Endothelial cell of umbilical vein (primary cell): Measurements from ENCODE around the gene TANGO2. TPM values are rescaled to one million over a fixed set of nuclear protein-coding genes. Genes with fewer than 3 reads are reported as not detected.

ENCODE experiments used
- BruUV-seq: library from RNA; stranded (reverse); fragments of 400-500 nt; replicated peaks from 2 replicates; lab custom pipeline; 2021; lab: Mats Ljungman, UMichigan
- CTCF ChIA-PET: fragments of 300-600, 350-600 bp; sonication (Branson Sonifier 250); formaldehyde crosslinking; loops from one replicate; lab custom pipeline; 2021; ENCODE audit warnings: antibody characterized with exemption, inconsistent platforms; lab: Charles Lee
- POLR2A ChIA-PET: fragments of 300-600, 350-600 bp; sonication (Branson Sonifier 250); formaldehyde crosslinking; loops from one replicate; lab custom pipeline; 2021; ENCODE audit warnings: antibody characterized with exemption, inconsistent platforms; lab: Charles Lee
- DNase-seq: peaks from one replicate; pipeline ENCODE4 v3.0.0-alpha.2; 2011; ENCODE audit warnings: low read depth, low spot score
- FAIRE-seq: peaks from 2 replicates; lab custom pipeline; 2011; peaks lifted over from hg19 to GRCh38; lab: Jason Lieb, UNC
- H2AFZ ChIP-seq: 2 replicates; pipeline ENCODE4 v1.6.0; 2012; ENCODE audit warnings: low read depth, low read length, control low read depth, inconsistent platforms
- H3K27ac ChIP-seq: 2 replicates; pipeline ENCODE4 v1.5.1; 2011; ENCODE audit warnings: low read depth, mild to moderate bottlenecking, control low read depth, low read length, moderate library complexity; ENCODE audit not compliant: insufficient read depth
- H3K27me3 ChIP-seq, 2 experiments: 2 replicates each; pipeline versions ENCODE4 v1.6.0 to v1.6.1; 2011; ENCODE audit warnings: low read length in 2 of 2, mixed read lengths in 1 of 2; ENCODE audit not compliant: control insufficient read depth in 2 of 2, insufficient read depth in 2 of 2
- H3K36me3 ChIP-seq, 2 experiments: 2 replicates in 1 of 2; 3 replicates in 1 of 2; pipeline ENCODE4 v1.5.1; 2011; ENCODE audit warnings: low read length in 2 of 2, mild to moderate bottlenecking in 1 of 2, moderate library complexity in 1 of 2; ENCODE audit not compliant: control insufficient read depth in 2 of 2, insufficient read depth in 2 of 2; ENCODE audit errors: extremely low read depth in 1 of 2
- H3K4me1 ChIP-seq: 3 replicates; pipeline ENCODE4 v1.5.1; 2011; ENCODE audit warnings: mild to moderate bottlenecking, low read length; ENCODE audit not compliant: control insufficient read depth, insufficient read depth; ENCODE audit errors: extremely low read depth
- H3K4me2 ChIP-seq: 2 replicates; pipeline ENCODE4 v1.6.1; 2011; ENCODE audit warnings: low read length, control low read depth, mixed read lengths; ENCODE audit not compliant: insufficient read depth
- H3K4me3 ChIP-seq, 3 experiments: fragments of 200-600 bp in 1 of 3; sonication (generic), shearing (Covaris generic) in 1 of 3; replicated peaks in 1 of 3; 2 replicates each; pipeline ENCODE4 v1.5.1; 2011 to 2016; ENCODE audit warnings: control low read depth in 3 of 3, low read length in 3 of 3, mild to moderate bottlenecking in 2 of 3, inconsistent platforms in 1 of 3, low read depth in 1 of 3, moderate library complexity in 1 of 3; ENCODE audit not compliant: insufficient read depth in 1 of 3
- H3K79me2 ChIP-seq: 2 replicates; pipeline ENCODE4 v1.6.0; 2012; ENCODE audit warnings: low read length, inconsistent platforms; ENCODE audit not compliant: control insufficient read depth, insufficient read depth
- H3K9ac ChIP-seq: replicated peaks from 2 replicates; pipeline ENCODE3; 2011; ENCODE audit warnings: low read length, control low read depth; ENCODE audit not compliant: insufficient read depth; ENCODE audit errors: extremely low read depth
- H3K9me1 ChIP-seq: replicated peaks from 3 replicates; pipeline ENCODE4 v1.6.0; 2011; ENCODE audit warnings: mild to moderate bottlenecking, low read length; ENCODE audit not compliant: control insufficient read depth, insufficient read depth; ENCODE audit errors: extremely low read depth
- H3K9me3 ChIP-seq: replicated peaks from 2 replicates; pipeline ENCODE4 v1.5.1; 2012; ENCODE audit warnings: low read length, inconsistent platforms; ENCODE audit not compliant: control insufficient read depth, insufficient read depth
- H4K20me1 ChIP-seq: replicated peaks from 2 replicates; pipeline ENCODE3; 2011; ENCODE audit warnings: mild to moderate bottlenecking, low read length; ENCODE audit not compliant: control insufficient read depth, insufficient read depth; ENCODE audit errors: extremely low read depth
- EZH2 ChIP-seq: IDR thresholded peaks from 2 replicates; pipeline ENCODE4 v1.6.1; 2012; ENCODE audit warnings: borderline replicate concordance, low read depth, mild to moderate bottlenecking, moderate library complexity, low read length, inconsistent platforms; ENCODE audit not compliant: severe bottlenecking
- FOS ChIP-seq: IDR thresholded peaks from 2 replicates; pipeline ENCODE4 v1.6.1; 2011; ENCODE audit warnings: mild to moderate bottlenecking, low read length, moderate library complexity, borderline replicate concordance; ENCODE audit not compliant: insufficient read depth
- GATA2 ChIP-seq: IDR thresholded peaks from 2 replicates; pipeline ENCODE4 v1.7.0; 2011; ENCODE audit warnings: low read depth, mild to moderate bottlenecking, moderate library complexity, mixed read lengths, low read length; ENCODE audit not compliant: insufficient read length, insufficient read depth
- JUN ChIP-seq: IDR thresholded peaks from 2 replicates; pipeline ENCODE4 v1.6.1; 2011; ENCODE audit warnings: borderline replicate concordance, low read depth; ENCODE audit not compliant: insufficient read length, insufficient read depth
- MYC ChIP-seq: IDR thresholded peaks from one replicate; pipeline ENCODE4 v1.6.1; 2011; ENCODE audit warnings: mild to moderate bottlenecking, low read depth, low read length
- POLR2A ChIP-seq: IDR thresholded peaks from 2 replicates; pipeline ENCODE4 v1.6.1; 2012; ENCODE audit warnings: low read depth, mild to moderate bottlenecking, control low read depth, low read length
- POLR2AphosphoS5 ChIP-seq: IDR thresholded peaks from 2 replicates; pipeline ENCODE4 v1.6.1; 2012; ENCODE audit warnings: low read depth, mild to moderate bottlenecking, control low read depth, low read length, moderate library complexity; ENCODE audit not compliant: insufficient read depth
- dilution Hi-C: fragments of 300-500 bp; cut with MboI; formaldehyde crosslinking; loops from one replicate; pipeline ENCODE4 v1.15.0; 2019; ENCODE audit warnings: low sequenced_read_pairs; ENCODE audit not compliant: extremely low pct_ligation_motif_present
- intact Hi-C: fragments of 100-400 bp; cut with micrococcal nuclease; formaldehyde crosslinking; loops from one replicate; pipeline ENCODE4 v1.10.0; 2022
- polyA plus RNA-seq, 4 experiments: library from polyadenylated mRNA; depleted of rRNA in 3 of 4; stranded (reverse) in 3 of 4; unstranded in 1 of 4; fragments of >200 nt; gene quantifications; 2 replicates each; pipeline versions ENCODE4 v1.2.1 to v1.2.3, GENCODE V29; 2011 to 2012; ENCODE audit warnings: missing spikeins in 1 of 4
- total RNA-seq: library from RNA; stranded (reverse); gene quantifications from 2 replicates; pipeline ENCODE4 v1.2.3, GENCODE V29; 2021
- TF ChIP-seq, protein P1 (sequence below), 2 donors: IDR thresholded peaks; 1 replicate in 1 of 2; 2 replicates in 1 of 2; pipeline ENCODE4 v1.5.1; 2011; ENCODE audit warnings: low read length in 2 of 2, mild to moderate bottlenecking in 2 of 2, moderate library complexity in 2 of 2, control low read depth in 1 of 2, inconsistent platforms in 1 of 2, low read depth in 1 of 2; ENCODE audit not compliant: insufficient read depth in 1 of 2; ENCODE audit errors: extremely low read depth in 1 of 2
- TF ChIP-seq, protein P2 (sequence below): IDR thresholded peaks from 2 replicates; pipeline ENCODE4 v1.6.1; 2011; ENCODE audit not compliant: insufficient read depth, insufficient read length

TANGO2 gene
- total and polyA plus RNA-seq, 2 donors (not counting 3 experiments of a cell fraction or from before 2014, with no cell fraction given): 40.0 to 49.3 TPM

DNA sequence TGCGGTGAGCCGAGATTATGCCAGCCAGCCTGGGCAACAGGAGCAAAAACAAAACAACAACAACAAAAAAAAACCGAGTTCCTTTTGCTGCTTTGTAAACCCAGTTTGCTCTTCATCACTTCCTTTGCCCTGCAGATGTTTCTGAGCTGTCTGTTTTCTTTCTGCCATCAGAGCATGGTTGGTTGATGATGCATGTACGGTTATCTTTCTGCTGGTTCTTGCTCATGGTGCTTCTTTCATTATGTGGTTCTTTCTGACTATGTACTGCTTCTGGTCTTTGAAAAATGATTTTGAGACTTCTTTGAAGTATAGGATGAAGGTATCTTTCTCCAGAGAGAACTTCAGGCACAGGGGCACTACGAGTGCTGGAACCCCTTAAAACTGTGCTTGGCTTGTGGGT, 13.2 kb downstream of the TANGO2 start:
- no peaks in the 10 kb centered on the region for H3K9me1 ChIP-seq
- dilution Hi-C loops: no loop called here
- ChIA-PET CTCF (interaction anchor here (1.4 to 2.0 kb wide), 2 partner anchors 13 to 29 kb away, joined by 4 read pairs; partner anchors contain the start of gene TANGO2), POLR2A (no interaction called here)
- no peak overlapping the region for H2AFZ ChIP-seq
- no peaks in the 10 kb centered on the region for H3K4me1 ChIP-seq
- no peak overlapping the region for H3K4me2 ChIP-seq
- BruUV-seq: no TSS peak
- no peaks in the 10 kb centered on the region for H3K9me3 ChIP-seq
- intact Hi-C loops: no loop called here
- no peak for FAIRE-seq
- H3K9ac ChIP-seq: no peak overlapping the region
- H3K79me2 ChIP-seq: no peaks in the 10 kb centered on the region
- TF ChIP-seq GATA2 (no peak), EZH2 (no peak), POLR2A (no peak), MYC (no peak), JUN (no peak), POLR2AphosphoS5 (no peak), FOS (no peak)
- TF ChIP-seq, protein P1, sequence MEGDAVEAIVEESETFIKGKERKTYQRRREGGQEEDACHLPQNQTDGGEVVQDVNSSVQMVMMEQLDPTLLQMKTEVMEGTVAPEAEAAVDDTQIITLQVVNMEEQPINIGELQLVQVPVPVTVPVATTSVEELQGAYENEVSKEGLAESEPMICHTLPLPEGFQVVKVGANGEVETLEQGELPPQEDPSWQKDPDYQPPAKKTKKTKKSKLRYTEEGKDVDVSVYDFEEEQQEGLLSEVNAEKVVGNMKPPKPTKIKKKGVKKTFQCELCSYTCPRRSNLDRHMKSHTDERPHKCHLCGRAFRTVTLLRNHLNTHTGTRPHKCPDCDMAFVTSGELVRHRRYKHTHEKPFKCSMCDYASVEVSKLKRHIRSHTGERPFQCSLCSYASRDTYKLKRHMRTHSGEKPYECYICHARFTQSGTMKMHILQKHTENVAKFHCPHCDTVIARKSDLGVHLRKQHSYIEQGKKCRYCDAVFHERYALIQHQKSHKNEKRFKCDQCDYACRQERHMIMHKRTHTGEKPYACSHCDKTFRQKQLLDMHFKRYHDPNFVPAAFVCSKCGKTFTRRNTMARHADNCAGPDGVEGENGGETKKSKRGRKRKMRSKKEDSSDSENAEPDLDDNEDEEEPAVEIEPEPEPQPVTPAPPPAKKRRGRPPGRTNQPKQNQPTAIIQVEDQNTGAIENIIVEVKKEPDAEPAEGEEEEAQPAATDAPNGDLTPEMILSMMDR (IDR thresholded peaks at IDR 0.05; ENCODE audit: extremely low read depth in 1 of 2, insufficient read depth in 1 of 2, low read depth in 1 of 2, low read length in 2 of 2): no peak
- TF ChIP-seq, protein P2, sequence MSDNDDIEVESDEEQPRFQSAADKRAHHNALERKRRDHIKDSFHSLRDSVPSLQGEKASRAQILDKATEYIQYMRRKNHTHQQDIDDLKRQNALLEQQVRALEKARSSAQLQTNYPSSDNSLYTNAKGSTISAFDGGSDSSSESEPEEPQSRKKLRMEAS: no peak
- no peaks in the 10 kb centered on the region for H4K20me1 ChIP-seq
- no peak for DNase-seq
- peaks cover 0 to 16% of the 10 kb centered on the region in 2 experiments for H3K36me3 ChIP-seq
- H3K27ac ChIP-seq: no peak overlapping the region
- H3K27me3 ChIP-seq: no peaks in the 10 kb centered on the region
- no peak overlapping the region for H3K4me3 ChIP-seq
